Activated T-helper 2 cell treated with anti-CD3 and anti-CD28 coated beads, Interferon-gamma antibody, Interleukin-2, Interleukin-4, amounts not matched to agents 10 μg/mL and 5 μg/mL and 100 μg/mL, durations not matched to agents 14 hours and 24 hours and 36 hours (primary cell): ENCODE results near the gene MKLN1. TPM values are rescaled to one million over a fixed set of nuclear protein-coding genes. Genes with fewer than 3 reads are reported as not detected.
"Not testable (repeated sequence)": the region's sequence is repeated elsewhere in the genome, so short reads cannot be mapped to it uniquely, and the experiment has no call there.

Source experiments
- DNase-seq: peaks from one replicate; pipeline ENCODE4 v3.0.0; 2021; ENCODE audit warnings: low spot score
- H3K27ac Mint-ChIP-seq: one replicate; pipeline ENCODE4 v1.8.0; 2021; ENCODE audit warnings: mixed read lengths
- H3K27me3 Mint-ChIP-seq: one replicate; pipeline ENCODE4 v1.8.0; 2021; ENCODE audit warnings: low read depth, mixed read lengths
- H3K36me3 Mint-ChIP-seq: one replicate; pipeline ENCODE4 v1.8.0; 2021; ENCODE audit warnings: low read depth, mixed read lengths
- H3K4me1 Mint-ChIP-seq: one replicate; pipeline ENCODE4 v1.8.0; 2021; ENCODE audit warnings: low read depth, mixed read lengths
- H3K4me3 Mint-ChIP-seq: one replicate; pipeline ENCODE4 v1.8.0; 2021; ENCODE audit warnings: low read depth, mild to moderate bottlenecking, moderate library complexity, mixed read lengths
- H3K9me3 Mint-ChIP-seq: one replicate; pipeline ENCODE4 v1.8.0; 2021; ENCODE audit warnings: mixed read lengths
- intact Hi-C: fragments of 100-400 bp; cut with micrococcal nuclease; formaldehyde crosslinking; loops from one replicate; pipeline ENCODE4 v1.15.1; 2023
- total RNA-seq: library from RNA; stranded (reverse); gene quantifications from 2 replicates; pipeline ENCODE4 v1.2.3, GENCODE V29; 2022

Gene MKLN1
- total RNA-seq, 1 donor from 2014 or later, result 38.3 TPM

GRCh38 chr7:131300078-131300477 is 27.6 kb upstream of the MKLN1 start:
- Mint-ChIP-seq H3K4me3 (no peak overlapping the region), H3K9me3 (no peaks in the 10 kb centered on the region), H3K27ac (no peak overlapping the region), H3K4me1 (no peaks in the 10 kb centered on the region), H3K27me3 (peaks cover 9% of the 10 kb centered on the region), H3K36me3 (no peaks in the 10 kb centered on the region)
- intact Hi-C loops, result no loop called here
- DNase-seq, result no peak

GRCh38 chr7:131300572-131301466 is 26.9 kb upstream of the MKLN1 start:
- intact Hi-C loops, result no loop called here
- Mint-ChIP-seq H3K4me3 (no peak overlapping the region), H3K4me1 (no peaks in the 10 kb centered on the region), H3K9me3 (peaks cover under 1% of the 10 kb centered on the region), H3K36me3 (no peaks in the 10 kb centered on the region), H3K27me3 (peaks cover 7% of the 10 kb centered on the region), H3K27ac (no peak overlapping the region)
- no peak for DNase-seq

- Mint-ChIP-seq H3K27ac (no peak overlapping the region), H3K4me3 (no peak overlapping the region)
- intact Hi-C loops, result no loop called here
These were observed 25.2 kb upstream of the MKLN1 start for GRCh38 chr7:131302446-131302845.

GRCh38 chr7:131302876-131303707 is 24.6 kb upstream of the MKLN1 start:
- Mint-ChIP-seq H3K27me3 (peaks cover 7% of the 10 kb centered on the region), H3K27ac (no peak overlapping the region), H3K36me3 (peaks cover 3% of the 10 kb centered on the region), H3K4me1 (no peaks in the 10 kb centered on the region), H3K9me3 (peaks cover 13% of the 10 kb centered on the region), H3K4me3 (no peak overlapping the region)
- no peak for DNase-seq
- intact Hi-C loops, result no loop called here

More at GRCh38 chr7:131302446-131302845, 25.2 kb upstream of the MKLN1 start:
- Mint-ChIP-seq H3K27me3 (peaks cover 7% of the 10 kb centered on the region), H3K36me3 (peaks cover 3% of the 10 kb centered on the region), H3K9me3 (peaks cover 10% of the 10 kb centered on the region), H3K4me1 (no peaks in the 10 kb centered on the region)
- DNase-seq, result no peak

- intact Hi-C loops, result no loop called here
- Mint-ChIP-seq H3K4me3 (no peak overlapping the region), H3K9me3 (peaks cover 15% of the 10 kb centered on the region), H3K36me3 (peaks cover 3% of the 10 kb centered on the region), H3K27me3 (no peaks in the 10 kb centered on the region), H3K4me1 (no peaks in the 10 kb centered on the region), H3K27ac (no peak overlapping the region)
- no peak for DNase-seq
These were observed 22.5 kb upstream of the MKLN1 start for GRCh38 chr7:131305152-131305551.

GRCh38 chr7:131306041-131306440 is 21.6 kb upstream of the MKLN1 start:
- peaks cover 24% of the 10 kb centered on the region for H3K9me3 Mint-ChIP-seq
- intact Hi-C loops, H3K27ac Mint-ChIP-seq, DNase-seq, H3K27me3 Mint-ChIP-seq, H3K36me3 Mint-ChIP-seq, H3K4me3 Mint-ChIP-seq, H3K4me1 Mint-ChIP-seq: not testable (repeated sequence)

GRCh38 chr7:131306777-131307176 is 20.9 kb upstream of the MKLN1 start:
- DNase-seq, result no peak
- no peak overlapping the region for H3K27ac Mint-ChIP-seq
- intact Hi-C loops, result no loop called here
- no peaks in the 10 kb centered on the region for H3K4me1 Mint-ChIP-seq
- no peak overlapping the region for H3K4me3 Mint-ChIP-seq
- peaks cover 25% of the 10 kb centered on the region for H3K9me3 Mint-ChIP-seq
- H3K27me3 Mint-ChIP-seq, result no peaks in the 10 kb centered on the region
- H3K36me3 Mint-ChIP-seq, result peaks cover 3% of the 10 kb centered on the region

GRCh38 chr7:131307627-131308026 is 20.0 kb upstream of the MKLN1 start:
- H3K36me3 Mint-ChIP-seq, result peaks cover 3% of the 10 kb centered on the region
- DNase-seq, result no peak
- H3K27me3 Mint-ChIP-seq, result no peaks in the 10 kb centered on the region
- no peak overlapping the region for H3K4me3 Mint-ChIP-seq
- H3K27ac Mint-ChIP-seq, result no peak overlapping the region
- intact Hi-C loops, result no loop called here
- H3K9me3 Mint-ChIP-seq, result peaks cover 28% of the 10 kb centered on the region
- no peaks in the 10 kb centered on the region for H3K4me1 Mint-ChIP-seq

- DNase-seq, result no peak
- Mint-ChIP-seq H3K36me3 (no peaks in the 10 kb centered on the region), H3K4me1 (no peaks in the 10 kb centered on the region), H3K27ac (no peak overlapping the region), H3K27me3 (peaks cover 8% of the 10 kb centered on the region), H3K4me3 (no peak overlapping the region), H3K9me3 (peaks cover 31% of the 10 kb centered on the region)
- intact Hi-C loops, result no loop called here
These were observed 14.8 kb upstream of the MKLN1 start for GRCh38 chr7:131312838-131313237.

- Mint-ChIP-seq H3K36me3 (no peaks in the 10 kb centered on the region), H3K4me3 (no peak overlapping the region), H3K27me3 (peaks cover 12% of the 10 kb centered on the region), H3K9me3 (peaks cover 16% of the 10 kb centered on the region), H3K4me1 (peaks cover 17% of the 10 kb centered on the region), H3K27ac (no peak overlapping the region)
- DNase-seq, result no peak
- intact Hi-C loops, result loop anchor here (10.0 kb wide), 1 partner anchor 184 kb away; no protein-coding TSS in a partner anchor
These were observed 7.1 kb upstream of the MKLN1 start for GRCh38 chr7:131320603-131321002.

- no peak overlapping the region for H3K27ac Mint-ChIP-seq
- peaks cover 8% of the 10 kb centered on the region for H3K27me3 Mint-ChIP-seq
- DNase-seq, result no peak
- H3K9me3 Mint-ChIP-seq, result peaks cover 13% of the 10 kb centered on the region
- H3K4me3 Mint-ChIP-seq, result no peak overlapping the region
- peaks cover 24% of the 10 kb centered on the region for H3K4me1 Mint-ChIP-seq
- H3K36me3 Mint-ChIP-seq, result no peaks in the 10 kb centered on the region
- intact Hi-C loops, result loop anchor here (10.0 kb wide), 1 partner anchor 183 kb away; no protein-coding TSS in a partner anchor
These were observed 6.0 kb upstream of the MKLN1 start for GRCh38 chr7:131321656-131322055.

GRCh38 chr7:131322061-131322460 is 5.6 kb upstream of the MKLN1 start:
- H3K27ac Mint-ChIP-seq, result no peak overlapping the region
- no peaks in the 10 kb centered on the region for H3K36me3 Mint-ChIP-seq
- peaks cover 9% of the 10 kb centered on the region for H3K9me3 Mint-ChIP-seq
- H3K27me3 Mint-ChIP-seq, result peaks cover 5% of the 10 kb centered on the region
- intact Hi-C loops, result loop anchor here (10.0 kb wide), 1 partner anchor 183 kb away; no protein-coding TSS in a partner anchor
- H3K4me3 Mint-ChIP-seq, result no peak overlapping the region
- DNase-seq, result no peak
- peaks cover 28% of the 10 kb centered on the region for H3K4me1 Mint-ChIP-seq

- no peak overlapping the region for H3K4me3 Mint-ChIP-seq
- peaks cover 30% of the 10 kb centered on the region for H3K4me1 Mint-ChIP-seq
- H3K27me3 Mint-ChIP-seq, result peaks cover 5% of the 10 kb centered on the region
- peaks cover 9% of the 10 kb centered on the region for H3K9me3 Mint-ChIP-seq
- no peak for DNase-seq
- intact Hi-C loops, result loop anchor here (10.0 kb wide), 1 partner anchor 182 kb away; no protein-coding TSS in a partner anchor
- H3K27ac Mint-ChIP-seq, result no peak overlapping the region
- no peaks in the 10 kb centered on the region for H3K36me3 Mint-ChIP-seq
These were observed 4.8 kb upstream of the MKLN1 start for GRCh38 chr7:131322861-131323260.
